Stimulated activated CD8-positive, alpha-beta memory T cell treated with anti-CD3 and anti-CD28 coated beads, Interleukin-12 subunit alpha, Interleukin-12 subunit beta, amount 100 ng/mL, for 24 hours (primary cell): Measurements from ENCODE around the gene STPG2.
"Not testable (repeated sequence)": the region's sequence is repeated elsewhere in the genome, so short reads cannot be mapped to it uniquely, and the experiment has no call there.

ENCODE experiments used
- DNase-seq: peaks from one replicate; pipeline ENCODE4 v3.0.0-alpha.2; 2020; ENCODE audit errors: extremely low read depth

The STPG2 gene

GRCh38 chr4:97643179-97643578 lies 500.1 kb downstream of the STPG2 start:
- DNase-seq, result no peak

DNA sequence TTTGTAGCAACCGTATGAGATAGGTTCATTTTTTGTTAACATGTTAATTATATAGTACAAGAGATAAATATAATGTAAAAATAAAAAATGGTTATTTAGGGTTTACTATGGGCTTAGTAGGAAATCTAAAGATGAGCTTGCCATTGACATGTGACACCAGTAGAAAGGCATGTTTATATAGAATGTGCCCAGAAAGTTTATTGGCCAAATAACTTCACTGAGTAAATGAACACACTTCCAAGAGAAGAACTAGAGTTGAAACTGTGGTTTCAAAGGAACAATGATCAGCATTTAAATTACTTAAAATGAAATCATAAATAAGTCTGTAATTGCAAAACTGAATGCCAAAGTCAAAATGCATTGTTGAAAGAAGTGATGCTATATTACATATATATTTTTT lies 503.3 kb downstream of the STPG2 start:
- DNase-seq, result no peak

GRCh38 chr4:97633831-97634230 lies 509.4 kb downstream of the STPG2 start:
- not testable (repeated sequence) for DNase-seq

DNA sequence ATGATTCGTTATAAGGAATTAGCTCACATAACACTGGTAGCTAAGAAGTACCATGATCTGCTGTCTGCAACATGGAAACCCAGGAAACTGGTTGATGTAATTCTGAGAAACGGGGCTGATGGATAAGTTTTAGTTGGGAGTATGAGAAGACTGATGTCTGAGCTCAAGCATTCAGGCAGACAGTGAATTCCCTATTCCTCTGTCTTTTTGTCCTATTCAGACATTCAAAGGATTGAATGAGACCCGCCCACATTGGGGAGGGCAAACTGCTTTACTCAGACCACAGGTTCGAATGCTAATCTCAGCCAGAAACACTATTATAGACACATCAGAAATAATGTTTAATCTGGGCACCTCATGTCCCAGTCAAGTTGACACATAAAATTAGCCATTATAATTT lies 515.5 kb downstream of the STPG2 start:
- no peak for DNase-seq

DNA sequence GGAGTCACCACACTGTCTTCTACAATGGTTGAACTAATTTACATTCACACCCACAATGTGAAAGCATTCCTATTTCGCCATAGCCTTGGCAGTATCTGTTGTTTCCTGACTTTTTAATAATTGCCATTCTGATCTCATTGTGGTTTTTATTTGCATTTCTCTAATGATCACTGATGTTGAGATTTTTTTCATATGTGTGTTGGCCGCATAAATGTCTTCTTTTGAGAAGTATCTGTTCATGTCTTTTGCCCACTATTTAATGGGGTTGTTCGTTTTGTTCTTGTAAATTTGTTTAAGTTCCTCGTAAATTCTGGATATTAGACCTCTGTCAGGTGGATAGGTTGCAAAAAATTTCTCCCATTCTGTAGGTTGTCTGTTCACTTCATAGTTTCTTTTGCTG lies 519.1 kb downstream of the STPG2 start:
- no peak for DNase-seq

GRCh38 chr4:97605932-97606331 lies 537.3 kb downstream of the STPG2 start:
- DNase-seq, result no peak

DNA sequence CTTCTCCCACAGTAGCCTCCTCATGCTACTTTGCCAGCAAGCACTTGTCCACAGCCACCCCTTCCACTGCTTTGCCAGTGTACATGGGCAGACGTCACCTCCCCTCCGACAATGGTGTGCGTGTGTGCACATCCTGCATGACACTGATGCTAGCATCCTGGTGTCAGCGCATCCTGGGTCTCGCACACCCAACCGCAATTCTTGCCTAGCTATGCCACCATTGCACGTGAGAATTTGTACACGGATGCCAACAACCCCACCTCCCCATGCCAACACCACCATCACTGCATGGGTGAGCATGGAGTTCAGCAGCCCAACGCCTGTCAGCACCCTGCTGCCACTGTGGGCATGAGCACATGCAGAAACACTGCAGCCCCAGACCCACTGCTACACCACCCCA lies 550.0 kb downstream of the STPG2 start:
- no peak for DNase-seq

DNA sequence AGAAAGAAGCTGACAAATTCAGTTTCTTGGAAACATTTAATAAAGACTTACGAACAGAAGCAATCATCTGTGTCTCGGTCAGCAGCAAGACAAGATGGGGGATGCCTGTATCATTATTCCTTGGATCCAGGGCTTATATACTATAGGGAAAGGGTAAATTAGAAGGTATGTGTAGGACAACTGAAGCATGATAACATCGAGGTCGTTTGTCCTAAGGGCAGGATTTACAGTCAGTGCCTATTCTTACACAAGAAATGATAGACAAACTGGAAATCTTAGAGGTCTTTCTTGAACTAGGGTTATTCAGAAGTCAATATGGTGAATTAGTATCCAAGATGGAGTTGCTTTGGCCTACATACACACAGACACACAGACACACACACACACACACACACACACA lies 553.0 kb downstream of the STPG2 start:
- no peak for DNase-seq

GRCh38 chr4:97589481-97590196 lies 553.6 kb downstream of the STPG2 start:
- DNase-seq, result no peak

DNA sequence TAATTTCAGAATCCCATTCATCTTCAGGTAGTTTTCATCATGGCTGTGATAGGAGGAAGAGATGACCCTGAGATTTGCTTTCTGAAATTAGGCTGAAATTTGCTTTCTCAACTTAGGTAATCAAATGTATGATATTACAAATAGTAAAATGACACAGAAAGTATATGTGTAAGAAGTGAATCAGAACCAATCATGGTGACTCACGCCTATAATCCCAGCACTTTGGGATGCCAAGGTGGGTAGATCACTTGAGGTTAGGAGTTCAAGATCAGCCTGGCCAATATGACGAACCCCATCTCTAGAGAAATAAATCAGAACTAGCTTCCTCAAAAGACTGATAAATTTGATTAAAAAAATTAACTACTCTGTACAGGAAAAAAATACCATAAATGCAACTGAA lies 555.4 kb downstream of the STPG2 start:
- DNase-seq, result no peak

DNA sequence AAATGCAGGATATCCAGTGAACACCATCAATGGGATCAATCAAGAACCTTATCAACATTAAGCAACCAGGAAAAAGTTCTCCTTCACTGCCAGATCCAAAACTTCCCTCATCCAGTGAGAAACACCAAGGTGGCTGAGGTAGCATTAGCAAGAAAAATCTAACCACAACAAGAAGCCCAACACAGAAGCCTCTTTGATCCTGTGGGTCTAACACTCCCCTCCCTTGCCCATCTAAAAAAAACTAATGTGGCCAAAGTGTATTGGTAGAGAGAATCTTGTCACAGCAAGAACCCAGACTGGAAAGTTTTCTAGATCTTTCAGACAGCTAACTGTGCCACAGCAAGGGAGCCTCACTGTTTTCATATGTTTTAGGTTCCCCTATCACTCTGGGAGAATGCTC lies 558.0 kb downstream of the STPG2 start:
- no peak for DNase-seq

GRCh38 chr4:97582890-97583289 lies 560.4 kb downstream of the STPG2 start:
- no peak for DNase-seq

GRCh38 chr4:97577004-97577403 lies 566.3 kb downstream of the STPG2 start:
- no peak for DNase-seq

GRCh38 chr4:97560009-97560408 lies 583.3 kb downstream of the STPG2 start:
- no peak for DNase-seq

DNA sequence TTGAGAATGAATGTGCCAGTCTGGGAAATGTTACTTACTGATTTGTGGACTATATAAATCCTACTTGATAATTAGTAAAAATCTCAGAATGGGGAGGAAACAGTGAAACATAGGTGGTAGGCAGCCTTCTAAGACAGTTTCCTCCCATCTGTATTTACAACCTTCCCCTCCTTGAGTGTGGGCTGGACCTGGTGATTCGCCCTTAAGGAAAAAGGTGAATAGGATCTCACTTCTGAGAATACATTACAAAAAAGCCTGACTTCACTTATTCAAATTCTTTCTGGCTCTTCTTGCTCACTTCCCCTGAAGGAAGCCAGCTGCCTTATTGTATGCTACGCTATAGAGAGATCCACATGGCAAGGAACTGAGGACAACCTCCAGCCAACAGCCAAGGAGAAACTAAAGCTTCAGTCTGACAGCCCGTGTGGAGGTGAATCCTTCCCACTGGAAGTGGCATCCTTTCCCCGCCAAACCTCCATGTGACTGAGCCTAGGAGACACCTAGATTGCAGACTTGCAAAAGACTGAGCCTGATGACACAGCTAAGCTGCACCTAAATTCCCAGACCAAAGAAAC lies 585.0 kb downstream of the STPG2 start:
- DNase-seq, result no peak

DNA sequence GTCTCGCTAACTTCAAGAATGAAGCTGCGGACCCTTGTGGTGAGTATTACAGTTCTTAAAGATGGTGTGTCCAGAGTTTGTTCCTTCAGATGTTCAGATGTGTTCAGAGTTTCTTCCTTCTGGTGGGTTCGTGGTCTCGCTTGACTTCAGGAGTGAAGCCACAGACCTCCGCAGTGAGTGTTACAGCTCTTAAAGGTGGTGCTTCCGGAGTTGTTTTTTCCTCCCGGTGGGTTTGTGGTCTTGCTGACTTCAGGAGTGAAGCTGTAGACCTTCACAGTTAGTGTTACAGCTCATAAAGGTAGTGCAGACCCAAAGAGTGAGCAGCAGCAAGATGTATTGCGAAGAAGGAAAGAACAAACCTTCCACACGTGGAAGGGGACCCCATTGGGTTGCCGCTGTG lies 592.6 kb downstream of the STPG2 start:
- DNase-seq, result not testable (repeated sequence)

DNA sequence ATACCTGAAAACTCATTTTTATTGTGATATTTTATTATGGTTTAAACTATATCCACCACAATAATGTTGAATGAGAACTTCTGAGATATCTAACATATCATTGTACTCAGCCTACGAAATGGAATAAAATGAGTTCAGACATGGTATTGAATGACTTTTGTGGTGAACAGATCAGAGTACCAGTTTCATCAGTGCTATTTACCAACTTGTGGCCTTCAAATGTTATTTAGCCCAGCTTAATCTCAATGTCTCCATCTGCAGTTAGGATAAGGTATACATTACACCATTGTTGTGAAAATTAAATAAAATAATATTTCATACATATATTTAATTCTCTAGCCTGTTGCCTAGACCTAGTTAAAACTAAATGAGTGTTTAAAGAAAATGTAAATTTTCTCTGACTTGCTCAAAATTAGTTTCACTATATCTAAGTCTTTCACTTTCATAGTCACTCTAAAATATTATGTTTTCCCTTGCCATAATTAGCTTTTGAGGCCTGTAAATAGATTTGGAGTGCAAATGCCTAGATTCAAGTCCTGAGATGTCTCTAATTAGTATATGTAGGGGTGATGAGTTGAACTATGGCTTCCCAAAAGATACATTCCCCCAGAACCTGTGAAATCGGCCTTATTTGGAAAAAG lies 594.2 kb downstream of the STPG2 start:
- DNase-seq, result no peak

DNA sequence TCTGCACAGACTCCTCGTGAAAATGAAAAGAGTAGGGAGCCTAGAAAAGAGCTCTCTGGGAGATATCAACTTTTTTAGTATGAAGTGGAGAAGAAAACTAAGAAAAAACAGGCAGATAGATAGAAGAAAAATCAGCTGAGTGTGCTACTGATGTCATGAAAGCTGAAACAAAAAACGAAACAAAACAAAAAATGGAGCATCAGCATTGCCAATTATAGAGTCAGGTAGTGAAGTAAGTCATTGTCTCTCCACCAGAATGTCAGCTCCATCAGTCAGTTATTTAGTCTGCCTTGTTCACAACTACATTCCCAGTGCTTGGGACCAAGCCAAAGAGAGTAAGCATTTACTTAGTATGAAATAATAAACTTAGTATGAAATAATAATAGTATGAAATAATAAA lies 595.1 kb downstream of the STPG2 start:
- DNase-seq, result no peak

DNA sequence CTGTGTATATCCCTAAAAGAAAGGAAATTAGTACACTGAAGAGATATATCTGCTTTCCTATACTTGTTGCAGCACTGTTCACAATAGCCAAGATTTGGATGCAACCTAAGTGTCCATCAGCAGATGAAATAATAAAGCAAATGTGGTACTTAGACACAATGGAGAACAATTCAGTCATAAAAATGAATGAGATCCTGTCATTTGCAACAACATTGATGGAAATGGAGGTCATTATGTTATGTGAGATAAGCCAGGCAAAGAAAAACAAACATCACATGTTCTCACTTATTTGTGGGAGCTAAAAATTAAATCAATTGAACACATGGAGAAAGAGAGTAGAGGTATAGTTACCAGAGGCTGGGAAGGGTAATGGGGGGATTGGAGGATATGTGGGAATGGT lies 611.9 kb downstream of the STPG2 start:
- DNase-seq, result no peak

DNA sequence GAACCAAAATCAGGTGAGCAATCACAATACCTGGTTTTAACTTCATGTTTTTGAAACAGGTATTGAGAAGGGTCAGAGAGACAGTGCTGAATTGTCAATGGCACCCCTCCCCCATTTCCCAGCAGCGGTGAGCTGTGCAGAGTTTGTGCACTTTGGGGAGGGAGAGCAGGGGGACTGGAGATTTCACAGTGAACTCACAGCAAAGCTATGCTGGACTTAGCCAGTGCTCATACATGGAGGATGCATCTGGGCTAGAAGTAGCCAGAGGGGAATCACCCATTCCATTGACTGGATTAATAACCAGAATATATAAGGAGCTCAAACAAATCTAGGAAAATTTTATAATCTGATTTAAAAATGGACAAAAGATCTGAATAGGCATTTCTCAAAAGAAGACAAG lies 612.6 kb downstream of the STPG2 start:
- DNase-seq, result no peak

DNA sequence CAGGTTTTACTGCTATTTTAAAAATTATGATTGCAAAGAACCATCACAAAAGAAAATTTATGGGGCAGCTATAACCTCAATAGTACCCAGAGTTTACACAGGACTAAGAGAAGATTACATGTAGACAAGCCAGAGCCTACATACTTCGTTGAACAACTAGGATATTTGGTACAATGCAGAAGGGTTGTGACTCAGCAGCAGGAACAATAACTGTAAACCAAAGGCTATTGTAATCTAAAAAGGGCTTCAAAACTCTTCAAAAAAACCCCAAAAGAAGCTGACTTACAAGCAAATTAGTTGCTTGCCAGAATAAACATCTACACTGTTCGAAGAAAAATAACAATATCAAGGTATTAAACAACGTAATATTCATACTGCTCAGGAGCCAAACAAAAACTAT lies 618.0 kb downstream of the STPG2 start:
- no peak for DNase-seq

- no peak for DNase-seq
Measured at GRCh38 chr4:97517939-97518338, 625.3 kb downstream of the STPG2 start.

- no peak for DNase-seq
Measured at GRCh38 chr4:97513917-97514316, 629.4 kb downstream of the STPG2 start.
